MCF 10A (cell line): Measurements from ENCODE around the gene RCBTB2. TPM values are rescaled to one million over a fixed set of nuclear protein-coding genes. Genes with fewer than 3 reads are reported as not detected.
A peak's percentile ranks its signal among the peaks of the same experiment; 100 is the strongest.

ENCODE experiments used
- BruUV-seq: library from RNA; stranded (reverse); fragments of 400-500 nt; replicated peaks from 2 replicates; lab custom pipeline; 2021; lab: Mats Ljungman, UMichigan
- CTCF ChIA-PET: fragments of 300-600 bp; sonication (Branson Sonifier 250); formaldehyde crosslinking; extraction: SDS; loops from one replicate; lab custom pipeline; 2021; ENCODE audit warnings: antibody characterized with exemption, inconsistent platforms; lab: Yijun Ruan, JAX
- POLR2A ChIA-PET: fragments of 300-600, 350-650 bp; sonication (Branson Sonifier 250); formaldehyde crosslinking; extraction: SDS; loops from one replicate; lab custom pipeline; 2020; ENCODE audit warnings: antibody characterized with exemption, inconsistent platforms; lab: Yijun Ruan, JAX
- DNase-seq: peaks from one replicate; pipeline ENCODE4 v3.0.0-alpha.2; 2018; ENCODE audit not compliant: unreplicated experiment
- H3K27ac Mint-ChIP-seq: one replicate; pipeline ENCODE4 v1.8.0; 2022; ENCODE audit warnings: mild to moderate bottlenecking, low read depth, mixed read lengths; ENCODE audit not compliant: unreplicated experiment
- H3K27me3 Mint-ChIP-seq: one replicate; pipeline ENCODE4 v1.8.0; 2022; ENCODE audit warnings: mixed read lengths; ENCODE audit not compliant: insufficient read depth, unreplicated experiment
- H3K36me3 Mint-ChIP-seq: one replicate; pipeline ENCODE4 v1.8.0; 2022; ENCODE audit warnings: mild to moderate bottlenecking, moderate library complexity, mixed read lengths; ENCODE audit not compliant: insufficient read depth, unreplicated experiment
- H3K4me1 Mint-ChIP-seq: one replicate; pipeline ENCODE4 v1.8.0; 2022; ENCODE audit warnings: mixed read lengths; ENCODE audit not compliant: insufficient read depth, unreplicated experiment
- H3K4me3 Mint-ChIP-seq: one replicate; pipeline ENCODE4 v1.8.0; 2022; ENCODE audit warnings: mild to moderate bottlenecking, moderate library complexity, mixed read lengths; ENCODE audit not compliant: unreplicated experiment
- H3K9me3 Mint-ChIP-seq: one replicate; pipeline ENCODE4 v1.8.0; 2022; ENCODE audit warnings: mixed read lengths; ENCODE audit not compliant: unreplicated experiment
- intact Hi-C: fragments of 100-400 bp; cut with micrococcal nuclease; formaldehyde crosslinking; loops from 2 replicates; pipeline ENCODE4 v1.14.1; 2022
- total RNA-seq: library from RNA; stranded (reverse); gene quantifications from 2 replicates; pipeline ENCODE4 v1.2.3, GENCODE V29; 2022
- TF ChIP-seq, protein P1 (sequence below): fragments of 200-600 bp; IDR thresholded peaks from one replicate; pipeline ENCODE4 v1.8.0; 2022; ENCODE audit warnings: antibody characterized with exemption, mild to moderate bottlenecking; ENCODE audit not compliant: unreplicated experiment

Gene RCBTB2
- total RNA-seq, 1 experiment from 2014 or later, result 2.4 TPM

DNA sequence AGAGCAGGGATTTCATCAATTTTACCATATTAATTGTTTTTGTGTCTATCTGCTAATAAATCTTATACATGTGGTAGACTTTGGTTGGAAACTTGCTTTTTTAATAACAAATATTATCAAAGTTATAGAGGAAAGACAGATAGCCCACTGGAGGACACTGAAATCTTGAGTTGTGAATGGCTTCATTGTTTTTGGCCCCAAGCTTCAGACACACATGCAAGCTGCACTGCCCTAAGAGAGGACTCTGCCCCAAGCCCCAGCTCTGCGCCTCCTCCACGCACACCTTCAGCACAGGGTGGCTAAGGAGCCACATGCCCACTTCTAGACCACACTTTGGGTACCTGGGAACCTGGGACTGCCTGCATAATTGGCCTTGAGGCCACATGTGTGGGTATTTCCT, 35.2 kb downstream of the RCBTB2 start:
- TF ChIP-seq, protein P1, sequence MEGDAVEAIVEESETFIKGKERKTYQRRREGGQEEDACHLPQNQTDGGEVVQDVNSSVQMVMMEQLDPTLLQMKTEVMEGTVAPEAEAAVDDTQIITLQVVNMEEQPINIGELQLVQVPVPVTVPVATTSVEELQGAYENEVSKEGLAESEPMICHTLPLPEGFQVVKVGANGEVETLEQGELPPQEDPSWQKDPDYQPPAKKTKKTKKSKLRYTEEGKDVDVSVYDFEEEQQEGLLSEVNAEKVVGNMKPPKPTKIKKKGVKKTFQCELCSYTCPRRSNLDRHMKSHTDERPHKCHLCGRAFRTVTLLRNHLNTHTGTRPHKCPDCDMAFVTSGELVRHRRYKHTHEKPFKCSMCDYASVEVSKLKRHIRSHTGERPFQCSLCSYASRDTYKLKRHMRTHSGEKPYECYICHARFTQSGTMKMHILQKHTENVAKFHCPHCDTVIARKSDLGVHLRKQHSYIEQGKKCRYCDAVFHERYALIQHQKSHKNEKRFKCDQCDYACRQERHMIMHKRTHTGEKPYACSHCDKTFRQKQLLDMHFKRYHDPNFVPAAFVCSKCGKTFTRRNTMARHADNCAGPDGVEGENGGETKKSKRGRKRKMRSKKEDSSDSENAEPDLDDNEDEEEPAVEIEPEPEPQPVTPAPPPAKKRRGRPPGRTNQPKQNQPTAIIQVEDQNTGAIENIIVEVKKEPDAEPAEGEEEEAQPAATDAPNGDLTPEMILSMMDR, result no peak
- no TSS peak for BruUV-seq
- no peaks in the 10 kb centered on the region for H3K9me3 Mint-ChIP-seq
- ChIA-PET CTCF (interaction anchor here (1.1 to 1.2 kb wide), 2 partner anchors 18 to 163 kb away, joined by 3 read pairs; no protein-coding TSS in a partner anchor), POLR2A (no interaction called here)
- H3K36me3 Mint-ChIP-seq, result no peaks in the 10 kb centered on the region
- no peak overlapping the region for H3K27ac Mint-ChIP-seq
- peaks cover 14% of the 10 kb centered on the region for H3K4me1 Mint-ChIP-seq
- H3K4me3 Mint-ChIP-seq, result no peak overlapping the region
- intact Hi-C loops, result no loop called here
- DNase-seq, result no peak
- no peaks in the 10 kb centered on the region for H3K27me3 Mint-ChIP-seq

DNA sequence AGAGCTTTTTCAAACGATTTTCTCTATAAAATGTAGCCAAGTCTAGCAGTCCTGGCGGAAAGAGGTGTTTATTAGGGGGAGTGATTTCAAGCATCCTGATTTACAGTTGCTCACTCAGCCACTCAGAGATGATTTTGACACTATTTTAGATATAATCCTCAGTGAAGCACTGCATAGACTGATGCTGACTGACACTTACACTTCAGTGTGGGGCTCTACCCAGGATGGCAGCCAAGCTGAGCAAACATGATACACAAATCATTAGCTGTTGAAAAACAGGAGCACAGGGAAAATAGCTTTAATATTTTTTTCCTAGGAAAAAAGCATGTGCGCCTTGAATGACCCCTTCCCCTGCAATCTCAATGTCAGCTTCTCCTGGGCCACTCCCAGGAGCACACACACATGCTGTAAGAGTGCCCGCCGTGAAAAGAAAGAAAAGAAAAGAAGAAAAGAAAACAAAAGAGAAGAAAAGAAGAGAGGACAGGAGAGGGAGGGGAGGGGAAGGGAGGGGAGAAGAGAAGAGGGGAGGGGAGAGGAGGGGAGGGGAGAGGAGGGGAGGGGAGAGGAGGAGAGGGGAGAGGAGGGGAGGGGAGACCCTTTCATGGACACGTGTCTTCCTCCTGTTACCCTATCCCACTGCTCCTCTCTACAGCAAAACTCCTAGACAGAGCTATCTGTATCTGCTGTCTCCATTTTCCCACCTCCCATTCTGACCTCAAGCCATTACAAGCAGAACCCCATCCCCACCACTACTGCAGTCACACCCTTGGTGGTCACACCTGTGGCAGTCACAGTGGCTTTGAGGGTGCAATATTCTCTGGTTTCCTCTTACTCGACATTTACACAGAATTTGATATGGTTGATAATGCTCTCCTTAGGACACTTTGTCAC, 36.4 kb downstream of the RCBTB2 start:
- BruUV-seq, result no TSS peak
- DNase-seq, result no peak
- TF ChIP-seq, protein P1, result no peak
- peaks cover 12% of the 10 kb centered on the region for H3K4me1 Mint-ChIP-seq
- intact Hi-C loops, result no loop called here
- H3K27ac Mint-ChIP-seq, result no peak overlapping the region
- H3K4me3 Mint-ChIP-seq, result no peak overlapping the region
- ChIA-PET CTCF (interaction anchor here (0.6 to 0.8 kb wide), 3 partner anchors 10 to 118 kb away, joined by 3 read pairs; no protein-coding TSS in a partner anchor), POLR2A (interaction anchor here (0.7 kb wide), 1 partner anchor 12 kb away, joined by 4 read pairs; no protein-coding TSS in a partner anchor)
- no peaks in the 10 kb centered on the region for H3K36me3 Mint-ChIP-seq
- no peaks in the 10 kb centered on the region for H3K27me3 Mint-ChIP-seq
- H3K9me3 Mint-ChIP-seq, result no peaks in the 10 kb centered on the region

DNA sequence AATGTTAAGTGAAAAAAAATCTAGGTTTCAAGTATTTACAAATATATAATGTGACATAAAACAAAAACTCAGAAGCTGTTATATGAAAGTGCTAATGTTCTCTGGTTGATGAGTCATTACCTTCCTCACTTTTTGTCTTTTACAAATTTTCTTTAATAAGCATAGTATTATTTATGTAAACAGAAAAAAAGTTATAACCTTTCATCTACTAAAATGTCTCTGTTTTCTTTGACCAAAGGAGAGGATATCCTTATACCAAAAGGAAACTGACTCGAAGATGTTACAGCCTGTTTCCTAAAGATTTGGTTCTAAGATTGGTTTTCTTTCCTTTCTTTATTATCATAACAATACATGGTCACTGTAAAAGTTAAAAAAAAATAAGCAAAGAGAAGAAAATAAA, 38.0 kb downstream of the RCBTB2 start:
- ChIA-PET POLR2A (interaction anchor here (0.7 to 1.3 kb wide), 3 partner anchors 38 to 82 kb away, joined by 3 to 4 read pairs (median 3); partner anchors contain the start of gene RCBTB2), CTCF (interaction anchor here (1.0 kb wide), 1 partner anchor 275 kb away, joined by 5 read pairs; no protein-coding TSS in a partner anchor)
- no TSS peak for BruUV-seq
- Mint-ChIP-seq H3K36me3 (no peaks in the 10 kb centered on the region), H3K4me3 (no peak overlapping the region), H3K27me3 (no peaks in the 10 kb centered on the region), H3K4me1 (no peaks in the 10 kb centered on the region), H3K9me3 (no peaks in the 10 kb centered on the region), H3K27ac (no peak overlapping the region)
- intact Hi-C loops, result no loop called here
- TF ChIP-seq, protein P1, result no peak
- DNase-seq, result no peak

DNA sequence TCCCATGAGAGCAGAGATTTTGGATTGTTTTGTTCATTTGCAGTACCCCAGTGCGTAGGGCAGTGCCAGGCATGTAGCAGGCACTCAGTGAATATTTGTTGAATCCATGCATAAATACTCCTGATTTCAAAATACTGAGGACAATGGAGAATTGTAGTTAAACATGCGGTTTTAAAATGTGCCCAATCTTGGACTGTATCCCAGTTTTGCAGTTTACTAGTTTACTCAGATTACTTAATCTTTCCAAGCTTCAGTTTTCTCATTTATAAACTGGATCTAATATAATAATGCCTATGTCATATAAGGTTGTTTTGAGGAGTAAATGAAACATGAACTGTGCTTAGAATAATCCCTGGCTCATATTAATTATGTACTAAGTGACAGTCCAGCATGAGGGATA, 39.0 kb downstream of the RCBTB2 start:
- Mint-ChIP-seq H3K4me3 (no peak overlapping the region), H3K9me3 (no peaks in the 10 kb centered on the region), H3K36me3 (no peaks in the 10 kb centered on the region), H3K27ac (no peak overlapping the region), H3K27me3 (no peaks in the 10 kb centered on the region), H3K4me1 (no peaks in the 10 kb centered on the region)
- POLR2A ChIA-PET, result interaction anchor here (0.8 to 1.3 kb wide), 2 partner anchors 9 to 81 kb away, joined by 3 to 4 read pairs; no protein-coding TSS in a partner anchor
- intact Hi-C loops, result no loop called here
- TF ChIP-seq, protein P1, result no peak
- no TSS peak for BruUV-seq
- CTCF ChIA-PET, result interaction anchor here (0.7 kb wide), 1 partner anchor 36 kb away, joined by 3 read pairs; no protein-coding TSS in a partner anchor
- DNase-seq, result peak; percentile 71
